ACC112 (cell line): ENCODE measurements around the gene HECTD4.
"Not testable (repeated sequence)": the region's sequence is repeated elsewhere in the genome, so short reads cannot be mapped to it uniquely, and the experiment has no call there.

Experiments
- H2AFZ ChIP-seq: fragments of 200-600 bp; sonication (generic); one replicate; pipeline ENCODE4 v1.6.0; 2017; ENCODE audit warnings: antibody characterized with exemption, low read length; ENCODE audit not compliant: unreplicated experiment
- H3K27ac ChIP-seq: fragments of 200-600 bp; sonication (generic); 2 replicates; pipeline ENCODE4 v1.5.1; 2014; ENCODE audit warnings: low read depth, mild to moderate bottlenecking, antibody characterized with exemption, low read length, moderate library complexity
- H3K27me3 ChIP-seq: fragments of 200-600 bp; sonication (generic); 2 replicates; pipeline ENCODE4 v1.6.1; 2014; ENCODE audit warnings: mild to moderate bottlenecking, antibody characterized with exemption, low read length, moderate library complexity, mixed read lengths; ENCODE audit not compliant: insufficient read depth
- H3K36me3 ChIP-seq: fragments of 200-600 bp; sonication (generic); 2 replicates; pipeline ENCODE4 v1.6.1; 2016; ENCODE audit warnings: mild to moderate bottlenecking, antibody characterized with exemption, low read length, moderate library complexity, mixed read lengths; ENCODE audit not compliant: insufficient read depth
- H3K4me1 ChIP-seq: fragments of 200-600 bp; sonication (generic); one replicate; pipeline ENCODE4 v1.6.1; 2016; ENCODE audit warnings: low read length, mixed read lengths; ENCODE audit not compliant: insufficient read depth, unreplicated experiment, control insufficient read depth
- H3K4me3 ChIP-seq: fragments of 200-600 bp; sonication (generic); 2 replicates; pipeline ENCODE4 v1.5.1; 2014; ENCODE audit warnings: mild to moderate bottlenecking, low read depth, low read length
- H3K79me2 ChIP-seq: fragments of 200-600 bp; sonication (generic); one replicate; pipeline ENCODE4 v1.6.0; 2016; ENCODE audit warnings: low read length; ENCODE audit not compliant: control insufficient read depth, unreplicated experiment, insufficient read depth

Gene HECTD4

DNA sequence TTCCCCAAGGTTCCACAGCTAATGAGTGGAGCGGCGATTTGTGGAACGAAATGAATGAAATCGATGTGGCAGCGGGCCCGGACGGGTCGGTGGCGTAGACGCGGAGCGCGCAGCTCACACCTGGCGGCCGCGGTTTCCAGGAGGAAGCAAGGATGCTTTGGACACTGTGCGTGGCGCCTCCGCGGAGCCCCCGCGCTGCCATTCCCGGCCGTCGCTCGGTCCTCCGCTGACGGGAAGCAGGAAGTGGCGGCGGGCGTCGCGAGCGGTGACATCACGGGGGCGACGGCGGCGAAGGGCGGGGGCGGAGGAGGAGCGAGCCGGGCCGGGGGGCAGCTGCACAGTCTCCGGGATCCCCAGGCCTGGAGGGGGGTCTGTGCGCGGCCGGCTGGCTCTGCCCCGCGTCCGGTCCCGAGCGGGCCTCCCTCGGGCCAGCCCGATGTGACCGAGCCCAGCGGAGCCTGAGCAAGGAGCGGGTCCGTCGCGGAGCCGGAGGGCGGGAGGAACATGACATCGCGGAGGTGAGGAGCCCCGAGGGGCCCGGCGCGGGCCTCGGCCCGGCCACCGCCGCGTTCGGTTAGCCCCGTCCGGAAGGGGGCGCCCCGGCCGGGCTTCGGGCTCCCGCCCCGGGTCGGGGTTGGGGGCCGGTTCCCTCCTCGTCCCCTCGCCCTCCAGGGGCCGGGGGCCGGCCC lies 36.5 kb upstream of the HECTD4 start, which contains the start of gene PTPN11:
TSS of gene PTPN11 (plus strand) at position 340 of the 689 bp plus-strand sequence. CDS start at position 505, 165 bp downstream.
- Histone ChIP-seq H2AFZ (peak within 1 kb of the TSS; percentile 100), H3K79me2 (peaks cover 44% of the 10 kb centered on the region), H3K36me3 (no peaks in the 10 kb centered on the region), H3K27ac (peak within 1 kb of the TSS; percentile 87), H3K27me3 (no peaks in the 10 kb centered on the region), H3K4me1 (peaks cover 23% of the 10 kb centered on the region), H3K4me3 (peak within 1 kb of the TSS; percentile 100)

DNA sequence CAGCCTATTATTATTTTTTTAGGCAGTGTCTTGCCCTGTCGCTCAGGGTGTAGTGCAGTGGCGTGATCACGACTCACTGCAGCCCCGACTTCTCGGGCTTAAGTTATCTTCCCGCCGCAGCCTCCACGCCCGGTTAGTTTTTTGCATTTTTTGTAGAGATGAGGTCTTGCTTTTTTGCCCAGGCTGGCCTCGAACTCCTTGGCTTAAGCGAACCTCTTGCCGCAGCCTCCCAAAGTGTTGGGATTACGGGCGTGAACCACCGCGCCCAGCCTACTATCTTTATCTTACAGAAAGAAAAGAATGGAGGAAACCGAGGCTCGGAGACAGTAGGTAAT lies 36.0 kb upstream of the HECTD4 start:
- Histone ChIP-seq H3K36me3 (no peaks in the 10 kb centered on the region), H3K79me2 (peaks cover 40% of the 10 kb centered on the region), H2AFZ (peak overlapping the region; percentile 100), H3K27ac (peak overlapping the region; percentile 87), H3K4me3 (peak overlapping the region; percentile 100), H3K4me1 (peaks cover 23% of the 10 kb centered on the region), H3K27me3 (no peaks in the 10 kb centered on the region)

DNA sequence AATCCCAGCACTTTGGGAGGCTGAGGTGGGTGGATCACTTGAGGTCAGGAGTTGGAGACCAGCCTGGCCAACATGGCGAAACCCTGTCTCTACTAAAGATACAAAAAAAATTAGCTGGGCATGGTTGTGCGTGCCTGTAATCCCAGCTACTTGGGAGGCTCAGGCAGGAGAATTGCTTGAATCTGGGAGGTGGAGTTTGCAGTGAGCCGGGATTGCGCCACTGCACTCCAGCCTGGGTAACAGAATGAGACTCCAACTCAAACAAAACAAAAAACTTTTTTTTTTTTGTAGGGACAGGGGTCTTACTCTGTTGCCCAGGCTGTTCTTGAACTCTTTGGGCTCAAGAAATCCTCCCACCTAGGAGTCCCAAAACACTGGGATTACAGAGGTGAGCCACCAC lies 33.2 kb upstream of the HECTD4 start:
- H3K79me2 ChIP-seq = peaks cover 13% of the 10 kb centered on the region
- not testable (repeated sequence) for H2AFZ ChIP-seq

DNA sequence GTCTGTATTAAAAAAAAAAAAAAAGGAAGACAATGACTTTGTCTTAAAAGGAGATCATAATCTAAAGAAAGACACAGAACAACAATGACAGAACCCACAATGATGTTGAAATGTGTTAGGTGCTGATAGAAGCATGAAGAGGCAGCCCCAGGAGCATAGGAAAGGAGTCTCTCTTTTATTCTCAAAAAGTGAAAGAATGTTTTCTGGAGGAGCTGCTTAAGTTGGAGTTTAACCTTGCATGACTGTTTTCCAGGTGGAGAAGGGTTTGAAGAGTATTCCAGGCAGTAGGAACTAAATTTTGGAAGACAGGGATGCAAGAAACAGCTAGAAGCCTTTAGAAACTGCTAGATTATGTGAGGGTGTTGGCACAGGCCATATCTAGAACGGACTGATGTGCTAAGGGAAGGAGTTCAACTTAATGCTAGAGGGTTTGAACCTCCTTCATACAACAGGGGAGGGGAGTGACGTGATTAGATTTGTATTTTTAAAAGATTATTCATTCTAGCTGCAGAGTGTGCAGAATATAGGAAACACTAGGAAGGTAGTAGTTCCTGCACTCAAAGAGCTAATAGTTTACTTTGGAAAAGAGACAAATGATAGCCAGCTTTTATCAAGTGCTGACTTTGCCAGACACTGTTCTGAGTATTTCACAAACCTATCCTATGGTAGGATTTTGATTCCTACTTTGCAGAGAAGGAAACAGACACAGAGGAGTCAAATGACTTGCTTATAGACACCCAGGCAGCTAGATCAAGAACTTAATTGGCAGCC lies 31.8 kb upstream of the HECTD4 start:
- no peak overlapping the region for H3K27ac ChIP-seq
- peak overlapping the region; percentile 23 for H2AFZ ChIP-seq
- no peak overlapping the region for H3K4me3 ChIP-seq
- H3K27me3 ChIP-seq = no peaks in the 10 kb centered on the region
- no peaks in the 10 kb centered on the region for H3K4me1 ChIP-seq
- peaks cover 3% of the 10 kb centered on the region for H3K79me2 ChIP-seq
- H3K36me3 ChIP-seq = no peaks in the 10 kb centered on the region

More for the DNA sequence above, 33.2 kb upstream of the HECTD4 start:
- H3K27me3 ChIP-seq, H3K4me3 ChIP-seq, H3K36me3 ChIP-seq, H3K4me1 ChIP-seq, H3K27ac ChIP-seq: not testable (repeated sequence)

DNA sequence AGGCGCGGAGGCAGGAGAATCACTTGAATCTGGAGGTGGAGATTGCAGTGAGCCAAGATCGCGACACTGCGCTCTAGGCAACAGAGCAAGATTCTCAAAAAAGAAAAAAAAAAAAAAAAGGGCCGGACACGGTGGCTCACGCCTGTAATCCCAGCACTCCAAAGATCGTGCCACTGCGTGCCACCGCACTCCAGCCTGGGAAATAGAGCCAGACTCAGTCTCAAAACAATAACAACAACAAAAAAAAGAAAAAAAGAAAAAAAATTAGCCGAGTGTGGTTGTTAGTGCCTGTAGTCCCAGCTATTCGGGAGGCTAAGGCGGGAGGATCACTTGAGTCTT lies 27.6 kb upstream of the HECTD4 start:
- H3K4me3 ChIP-seq = no peak overlapping the region
- H3K27ac ChIP-seq = no peak overlapping the region
- H2AFZ ChIP-seq = no peak overlapping the region
- H3K79me2 ChIP-seq = peaks cover 33% of the 10 kb centered on the region
- peaks cover 30% of the 10 kb centered on the region for H3K36me3 ChIP-seq
- H3K27me3 ChIP-seq = no peaks in the 10 kb centered on the region
- H3K4me1 ChIP-seq = peaks cover 23% of the 10 kb centered on the region

DNA sequence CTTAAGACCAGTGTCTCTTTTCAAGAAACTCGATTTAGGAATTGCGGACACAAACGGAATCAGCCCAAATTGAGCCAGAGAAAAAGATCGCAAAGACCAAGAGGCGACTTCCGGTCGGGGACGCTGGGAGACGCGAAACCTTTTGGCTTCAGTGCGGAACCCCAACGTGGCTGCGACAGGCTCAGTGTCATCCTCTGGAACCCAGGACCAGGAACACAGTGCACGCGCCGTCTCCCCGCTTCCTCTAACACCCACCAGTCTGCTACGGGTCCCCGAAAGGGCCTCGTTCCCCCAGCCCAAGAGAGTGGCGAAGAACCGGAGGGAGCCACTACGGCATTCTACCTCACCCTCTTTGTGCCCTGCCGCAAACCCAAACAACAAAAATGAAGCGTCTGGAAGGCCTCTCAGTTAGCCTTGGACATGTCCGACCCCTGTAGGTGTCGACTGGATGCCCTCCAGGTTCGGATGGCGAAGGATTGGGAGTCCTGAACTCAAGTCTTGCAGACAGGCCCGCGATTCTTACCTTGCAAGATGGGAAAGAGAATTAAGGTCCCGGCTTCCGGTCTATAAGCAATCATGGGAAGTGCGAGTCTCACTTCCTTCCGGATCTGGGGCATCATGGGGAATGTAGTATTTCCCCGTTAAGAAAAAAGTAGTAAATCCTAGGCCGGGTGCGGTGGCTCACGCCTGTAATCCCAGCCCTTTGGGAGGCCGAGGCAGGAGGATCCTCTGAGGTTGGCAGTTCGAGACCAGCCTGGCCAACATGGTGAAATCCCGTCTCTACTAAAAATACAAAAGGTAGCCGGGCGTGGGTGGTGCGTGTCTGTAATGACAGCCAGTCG lies 27.1 kb upstream of the HECTD4 start, which contains the start of gene RPL6:
TSS of gene RPL6 (minus strand) at position 542 of the 842 bp plus-strand sequence. CDS start 949 bp downstream, outside the sequence.
- peak within 1 kb of the TSS; percentile 76 for H3K27ac ChIP-seq
- no peaks in the 10 kb centered on the region for H3K27me3 ChIP-seq
- H2AFZ ChIP-seq = peak within 1 kb of the TSS; percentile 45
- H3K4me3 ChIP-seq = peak within 1 kb of the TSS; percentile 88
- peaks cover 23% of the 10 kb centered on the region for H3K4me1 ChIP-seq
- peaks cover 33% of the 10 kb centered on the region for H3K79me2 ChIP-seq
- peaks cover 36% of the 10 kb centered on the region for H3K36me3 ChIP-seq

DNA sequence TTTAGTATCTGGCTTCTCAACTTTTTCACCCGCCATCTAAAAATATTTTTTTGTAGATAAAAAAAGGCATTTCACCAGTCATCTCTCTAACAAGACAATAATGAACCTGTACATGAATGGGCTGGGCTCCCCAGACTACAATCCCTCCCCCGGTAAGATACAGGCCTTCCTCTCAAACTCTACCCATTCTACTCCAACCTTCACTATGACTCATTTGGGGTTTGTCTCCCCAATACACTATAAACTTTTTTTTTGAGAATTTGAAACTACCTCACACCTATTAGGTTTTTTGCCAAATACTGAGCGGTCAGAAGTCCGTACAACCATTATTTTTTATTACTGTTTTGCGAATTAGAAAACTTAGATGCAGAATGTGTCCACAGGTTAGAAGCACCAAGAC lies 26.4 kb upstream of the HECTD4 start:
- Histone ChIP-seq H3K36me3 (peaks cover 38% of the 10 kb centered on the region), H3K27me3 (no peaks in the 10 kb centered on the region), H3K4me1 (peaks cover 23% of the 10 kb centered on the region), H3K79me2 (peaks cover 33% of the 10 kb centered on the region), H3K4me3 (peak overlapping the region; percentile 88), H3K27ac (peak overlapping the region; percentile 76), H2AFZ (peak overlapping the region; percentile 45)

DNA sequence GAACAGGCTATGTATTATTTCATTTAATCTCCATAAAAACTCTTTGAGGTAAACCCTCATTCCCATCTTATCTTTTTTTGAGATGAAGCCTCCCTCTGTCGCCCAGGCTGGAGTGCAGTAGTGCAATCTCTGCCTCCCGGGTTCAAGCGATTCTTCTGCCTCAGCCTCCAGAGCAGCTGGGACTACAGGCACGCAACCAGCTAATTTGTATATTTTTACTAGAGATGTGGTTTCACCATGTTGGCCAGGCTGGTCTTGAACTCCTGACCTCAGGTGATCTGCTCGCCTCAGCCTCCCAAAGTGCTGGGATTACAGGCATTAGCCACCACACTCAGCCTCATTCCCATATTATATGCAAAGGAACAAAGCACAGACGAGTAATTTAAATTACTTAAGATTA lies 25.5 kb upstream of the HECTD4 start:
- H3K27ac ChIP-seq, H3K27me3 ChIP-seq, H2AFZ ChIP-seq: not testable (repeated sequence)
- H3K4me3 ChIP-seq = peak overlapping the region; percentile 88
- peaks cover 23% of the 10 kb centered on the region for H3K4me1 ChIP-seq
- H3K36me3 ChIP-seq = peaks cover 38% of the 10 kb centered on the region
- peaks cover 33% of the 10 kb centered on the region for H3K79me2 ChIP-seq

DNA sequence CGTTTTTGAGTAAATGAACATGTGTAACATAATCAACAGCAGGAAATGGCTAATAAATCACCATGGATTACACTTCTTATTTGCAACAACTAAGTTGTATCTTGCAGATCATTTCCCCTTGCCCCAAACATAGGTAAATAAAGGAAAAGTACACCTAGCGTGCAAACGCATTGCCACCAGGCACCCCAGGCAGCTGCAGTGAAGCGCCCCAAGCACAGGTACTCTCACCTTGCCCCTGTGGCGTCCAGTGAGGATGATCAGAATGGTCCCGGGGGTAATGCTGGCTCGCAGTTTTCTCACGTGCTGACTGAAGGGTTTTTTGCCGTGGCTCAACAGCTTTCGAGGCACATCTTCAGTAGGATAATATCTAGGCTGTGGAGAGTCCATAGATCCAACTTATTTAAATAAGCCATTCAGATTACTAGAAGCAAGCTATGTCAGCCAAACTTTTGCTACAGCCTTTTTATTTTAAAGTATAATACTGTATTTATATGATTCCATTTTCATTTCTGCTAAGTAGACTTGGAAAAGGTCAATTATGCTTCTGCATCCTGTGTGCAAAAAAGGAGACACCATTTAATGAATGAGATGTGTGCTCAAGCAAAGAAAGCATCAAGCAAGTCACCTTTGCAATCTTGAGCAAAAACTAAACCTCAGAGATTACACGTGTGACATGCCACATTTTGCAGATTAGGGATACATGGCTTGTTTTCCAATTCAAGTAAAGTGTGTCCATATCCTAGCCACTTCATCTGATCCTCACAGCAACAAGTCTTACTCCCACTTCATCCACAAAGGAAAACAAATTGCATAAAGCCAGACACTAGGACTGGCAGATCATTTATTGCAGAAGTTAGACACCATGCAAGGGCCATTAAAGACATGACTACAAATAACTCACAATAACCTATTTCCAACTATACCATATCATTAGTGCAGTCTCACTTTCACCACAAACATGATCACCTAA lies 24.6 kb upstream of the HECTD4 start:
- Histone ChIP-seq H3K4me1 (peaks cover 23% of the 10 kb centered on the region), H3K27ac (no peak overlapping the region), H3K27me3 (no peaks in the 10 kb centered on the region), H3K36me3 (peaks cover 38% of the 10 kb centered on the region), H3K4me3 (peak overlapping the region; percentile 88), H2AFZ (no peak overlapping the region), H3K79me2 (peaks cover 33% of the 10 kb centered on the region)
